Sigmoid colon (tissue), 7 donors: ENCODE results near the gene PLXNA4. TPM values are rescaled to one million over a fixed set of nuclear protein-coding genes. Genes with fewer than 3 reads are reported as not detected.

Experiments used
- DNase-seq: peaks from one replicate; pipeline ENCODE4 v3.0.0-alpha.2; 2019
- H3K27ac ChIP-seq, 4 donors: fragments of 200-600 bp; sonication (generic); one replicate each; pipeline ENCODE4 v1.5.1; 2016 to 2019; ENCODE audit warnings: mild to moderate bottlenecking in 1 of 4
- H3K27me3 ChIP-seq, 3 donors: fragments of 200-600 bp; sonication (generic); one replicate each; pipeline ENCODE4 v1.5.1; 2019; ENCODE audit warnings: mild to moderate bottlenecking in 1 of 3
- H3K36me3 ChIP-seq, 4 donors: fragments of 200-600 bp; sonication (generic); one replicate each; pipeline ENCODE4 v1.5.1; 2016 to 2019
- H3K4me1 ChIP-seq, 4 donors: fragments of 200-600 bp; sonication (generic); one replicate each; pipeline ENCODE4 v1.5.1; 2017 to 2019
- H3K4me3 ChIP-seq, 4 donors: fragments of 200-600 bp; sonication (generic); one replicate each; pipeline ENCODE4 v1.5.1; 2017 to 2019; ENCODE audit warnings: mild to moderate bottlenecking in 2 of 4, moderate library complexity in 1 of 4
- H3K9me3 ChIP-seq, 4 donors: fragments of 200-600 bp in 3 of 4; sonication (generic) in 3 of 4; one replicate each; pipeline versions ENCODE4 v1.5.1 to v1.6.1; 2013 to 2019
- EP300 ChIP-seq, 4 donors: sonication (generic); formaldehyde crosslinking; IDR thresholded peaks; one replicate each; pipeline ENCODE4 v1.6.1; 2017; ENCODE audit warnings: antibody characterized with exemption in 4 of 4
- POLR2A ChIP-seq, 2 donors: fragments of 450-650 bp; IDR thresholded peaks; one replicate each; pipeline ENCODE4 v1.6.1; 2016; ENCODE audit warnings: antibody characterized with exemption in 2 of 2, mild to moderate bottlenecking in 2 of 2, moderate library complexity in 2 of 2
- POLR2AphosphoS5 ChIP-seq, 4 donors: sonication (generic); formaldehyde crosslinking; IDR thresholded peaks; one replicate each; pipeline ENCODE4 v1.6.1; 2017; ENCODE audit warnings: antibody characterized with exemption in 4 of 4
- WGBS, 2 donors: extraction: QIAGEN DNeasy Blood & Tissue Kit; methylation state at CpG; one replicate each; pipeline ENCODE4 v1.1.7; 2013; 5-methylcytosine and 5-hydroxymethylcytosine counted together
- intact Hi-C: fragments of 100-400 bp; cut with DNase I; formaldehyde crosslinking; loops from one replicate; pipeline ENCODE4 v1.15.1; 2023
- polyA plus RNA-seq, 3 donors: library from polyadenylated mRNA; stranded (reverse); fragments of 200-250 nt; gene quantifications; one replicate each; pipeline ENCODE4 v1.2.3, GENCODE V29; 2013
- total RNA-seq, 4 donors: library from RNA; depleted of rRNA; stranded (reverse); fragments of >200 nt; gene quantifications; one replicate each; pipeline ENCODE4 v1.1.0, GENCODE V29; 2016
- TF ChIP-seq, protein P1 (sequence below), 4 experiments: fragments of 450-650 bp in 3 of 4; fragments of 200-600 bp in 1 of 4; IDR thresholded peaks; one replicate each; pipeline ENCODE4 v1.5.1; 2016 to 2019; ENCODE audit warnings: antibody characterized with exemption in 4 of 4, mild to moderate bottlenecking in 3 of 4, moderate library complexity in 2 of 4
- donor health status: healthy with polysubstance abuse.
- donor health status: Bipolar disorder and iron deficiency.
- donor health status: healthy.

Gene PLXNA4
- total and polyA plus RNA-seq, 7 donors, result under 0.01 to 10.5 (median 3.7) TPM; not detected in 1

DNA sequence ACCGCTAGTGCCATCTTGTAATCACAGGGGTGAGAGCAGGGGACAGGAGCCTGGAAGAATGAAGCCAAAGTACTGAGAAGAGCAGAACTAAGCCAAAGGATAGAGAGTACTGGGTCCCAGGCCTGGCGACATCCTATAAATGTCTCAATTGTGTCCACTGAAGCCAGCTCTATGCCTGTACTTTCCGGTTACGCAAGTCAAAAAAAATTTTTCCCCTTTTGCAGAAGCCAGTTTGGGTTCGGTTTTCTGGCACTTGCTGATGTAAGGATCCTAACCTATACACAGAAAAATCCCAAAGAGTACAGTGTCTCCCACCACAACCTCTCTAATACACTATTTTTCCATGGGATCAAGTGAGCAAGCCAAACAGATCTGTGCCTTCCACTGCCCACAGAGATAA lies 61.1 kb downstream of the PLXNA4 start:
- Histone ChIP-seq H3K27me3 (no peaks in the 10 kb centered on the region), H3K4me1 (peaks cover 0 to 24% (median 19%) of the 10 kb centered on the region in 4 donors), H3K4me3 (no peak overlapping the region), H3K36me3 (no peaks in the 10 kb centered on the region), H3K9me3 (no peaks in the 10 kb centered on the region), H3K27ac (no peak overlapping the region)
- intact Hi-C loops, result no loop called here
- TF ChIP-seq POLR2AphosphoS5 (IDR thresholded peaks at IDR 0.05) (no peak), POLR2A (IDR thresholded peaks at IDR 0.05) (no peak), EP300 (IDR thresholded peaks at IDR 0.05) (no peak)
- TF ChIP-seq, protein P1, sequence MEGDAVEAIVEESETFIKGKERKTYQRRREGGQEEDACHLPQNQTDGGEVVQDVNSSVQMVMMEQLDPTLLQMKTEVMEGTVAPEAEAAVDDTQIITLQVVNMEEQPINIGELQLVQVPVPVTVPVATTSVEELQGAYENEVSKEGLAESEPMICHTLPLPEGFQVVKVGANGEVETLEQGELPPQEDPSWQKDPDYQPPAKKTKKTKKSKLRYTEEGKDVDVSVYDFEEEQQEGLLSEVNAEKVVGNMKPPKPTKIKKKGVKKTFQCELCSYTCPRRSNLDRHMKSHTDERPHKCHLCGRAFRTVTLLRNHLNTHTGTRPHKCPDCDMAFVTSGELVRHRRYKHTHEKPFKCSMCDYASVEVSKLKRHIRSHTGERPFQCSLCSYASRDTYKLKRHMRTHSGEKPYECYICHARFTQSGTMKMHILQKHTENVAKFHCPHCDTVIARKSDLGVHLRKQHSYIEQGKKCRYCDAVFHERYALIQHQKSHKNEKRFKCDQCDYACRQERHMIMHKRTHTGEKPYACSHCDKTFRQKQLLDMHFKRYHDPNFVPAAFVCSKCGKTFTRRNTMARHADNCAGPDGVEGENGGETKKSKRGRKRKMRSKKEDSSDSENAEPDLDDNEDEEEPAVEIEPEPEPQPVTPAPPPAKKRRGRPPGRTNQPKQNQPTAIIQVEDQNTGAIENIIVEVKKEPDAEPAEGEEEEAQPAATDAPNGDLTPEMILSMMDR (IDR thresholded peaks at IDR 0.05), result no peak
- DNase-seq, result no peak
- WGBS, 2 donors, result 89 to 93% methylated on average over 5 of the region's 5 CpGs

DNA sequence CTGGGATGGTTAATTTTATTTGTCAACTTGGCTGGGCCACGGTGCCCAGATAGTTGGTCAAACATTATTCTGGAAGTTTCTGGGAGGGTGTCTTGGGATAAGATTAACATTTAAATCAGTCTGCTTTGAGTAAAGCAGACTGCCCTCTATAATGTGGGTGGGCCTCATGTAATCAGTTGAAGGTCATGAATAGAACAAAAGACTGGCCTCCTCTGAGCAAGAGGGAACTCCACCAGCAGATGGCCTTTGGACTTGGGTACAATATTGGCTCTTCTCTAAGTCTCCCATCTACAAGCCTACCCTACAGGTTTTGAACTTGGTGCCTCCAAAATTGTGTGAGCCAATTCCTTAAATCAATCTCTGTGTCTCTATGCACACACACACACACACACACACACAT lies 61.8 kb downstream of the PLXNA4 start:
- Histone ChIP-seq H3K36me3 (no peaks in the 10 kb centered on the region), H3K4me1 (peaks cover 0 to 19% (median 14%) of the 10 kb centered on the region in 4 donors), H3K27ac (no peak overlapping the region), H3K27me3 (no peaks in the 10 kb centered on the region), H3K9me3 (no peaks in the 10 kb centered on the region), H3K4me3 (no peak overlapping the region)
- intact Hi-C loops, result no loop called here
- WGBS, 2 donors, result 81% methylated on average over 1 of the region's 1 CpG
- TF ChIP-seq, protein P1 (IDR thresholded peaks at IDR 0.05), result no peak
- TF ChIP-seq POLR2AphosphoS5 (IDR thresholded peaks at IDR 0.05) (no peak), EP300 (IDR thresholded peaks at IDR 0.05) (no peak), POLR2A (IDR thresholded peaks at IDR 0.05) (no peak)
- DNase-seq, result no peak

DNA sequence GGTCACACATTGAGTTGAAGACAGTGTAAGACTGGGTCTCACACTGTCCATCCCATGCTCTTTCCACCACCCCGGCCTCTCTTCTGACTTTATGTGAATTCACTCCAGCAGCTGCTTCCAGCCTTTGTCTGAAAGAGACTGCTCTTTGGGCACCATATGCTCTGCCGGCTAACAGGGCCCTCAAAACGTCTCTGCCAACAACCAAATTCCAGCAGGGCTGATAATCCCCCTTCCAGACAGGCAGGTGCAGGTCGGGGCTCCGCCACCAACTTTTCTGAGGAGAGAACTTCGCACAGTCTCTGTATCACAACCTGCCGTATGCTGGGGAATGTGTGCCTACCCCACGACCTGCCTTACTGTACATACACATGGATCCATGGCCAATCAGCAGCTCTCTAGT lies 64.3 kb downstream of the PLXNA4 start:
- intact Hi-C loops, result no loop called here
- TF ChIP-seq POLR2A (IDR thresholded peaks at IDR 0.05) (no peak), EP300 (IDR thresholded peaks at IDR 0.05) (no peak), POLR2AphosphoS5 (IDR thresholded peaks at IDR 0.05) (no peak)
- TF ChIP-seq, protein P1 (IDR thresholded peaks at IDR 0.05), result no peak

DNA sequence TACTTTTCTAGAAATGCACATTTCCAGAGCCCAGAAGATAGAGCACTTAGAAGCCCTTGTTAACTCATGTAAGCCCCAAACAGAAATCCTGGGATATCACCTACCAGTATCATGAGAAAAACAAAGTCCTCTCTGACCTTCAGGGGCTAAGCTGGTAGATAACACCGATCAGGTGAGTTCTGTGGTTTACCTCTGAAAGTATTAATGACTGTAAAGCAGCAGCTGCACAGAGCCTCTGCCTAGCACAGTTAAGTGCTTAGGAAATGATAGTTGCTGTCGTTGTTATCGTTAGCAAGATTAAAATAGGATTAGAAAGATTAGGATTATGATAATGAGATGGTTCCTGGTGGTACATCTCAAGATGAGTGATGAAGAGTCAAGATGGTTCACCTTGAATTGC lies 64.9 kb downstream of the PLXNA4 start:
- no peak for TF ChIP-seq POLR2AphosphoS5 (IDR thresholded peaks at IDR 0.05)
- DNase-seq, result no peak
- H3K36me3 ChIP-seq, result no peaks in the 10 kb centered on the region
- no peak overlapping the region for H3K4me3 ChIP-seq
- 84 to 86% methylated on average over 3 of the region's 3 CpGs for WGBS, 2 donors
- no peaks in the 10 kb centered on the region for H3K9me3 ChIP-seq
- peaks cover 0 to 11% (median 5%) of the 10 kb centered on the region in 4 donors for H3K4me1 ChIP-seq
- intact Hi-C loops, result no loop called here
- no peaks in the 10 kb centered on the region for H3K27me3 ChIP-seq
- H3K27ac ChIP-seq, result no peak overlapping the region

More for the DNA sequence above, 64.3 kb downstream of the PLXNA4 start:
- H3K27me3 ChIP-seq, result no peaks in the 10 kb centered on the region
- peaks cover 0 to 16% (median 9%) of the 10 kb centered on the region in 4 donors for H3K4me1 ChIP-seq
- H3K27ac ChIP-seq, result no peak overlapping the region
- DNase-seq, result no peak
- WGBS, 2 donors, result 85 to 88% methylated on average over 8 of the region's 8 CpGs
- no peak overlapping the region for H3K4me3 ChIP-seq
- H3K36me3 ChIP-seq, result no peaks in the 10 kb centered on the region
- H3K9me3 ChIP-seq, result no peaks in the 10 kb centered on the region

DNA sequence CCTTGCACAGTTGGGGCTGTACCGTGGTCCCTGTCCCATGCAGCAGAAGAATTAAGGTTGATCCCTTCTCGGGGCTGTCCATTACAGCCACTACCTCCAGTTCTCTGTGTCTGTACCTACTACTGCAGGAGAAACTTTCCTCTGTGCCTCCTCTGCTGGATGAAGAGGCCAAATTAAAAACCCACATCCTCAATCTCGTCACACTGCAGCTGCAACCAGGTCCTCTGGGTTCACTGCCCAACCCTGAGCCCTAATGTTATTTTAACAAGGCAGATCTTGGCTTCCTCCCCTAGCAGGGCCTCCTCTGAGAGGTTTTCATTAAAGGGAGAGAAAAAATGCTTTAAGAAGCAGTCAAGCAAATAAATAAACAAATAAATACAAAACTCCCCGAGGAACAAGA lies 66.6 kb downstream of the PLXNA4 start:
- no peak overlapping the region for H3K4me3 ChIP-seq
- DNase-seq, result no peak
- H3K36me3 ChIP-seq, result no peaks in the 10 kb centered on the region
- H3K27me3 ChIP-seq, result no peaks in the 10 kb centered on the region
- peaks cover 0 to 7% (median 2%) of the 10 kb centered on the region in 4 donors for H3K4me1 ChIP-seq
- H3K9me3 ChIP-seq, result no peaks in the 10 kb centered on the region
- peak overlapping the region in 1 of 4 donors; percentile 51 for H3K27ac ChIP-seq
- intact Hi-C loops, result no loop called here
- TF ChIP-seq, protein P1 (IDR thresholded peaks at IDR 0.05), result no peak
- no peak for TF ChIP-seq POLR2A (IDR thresholded peaks at IDR 0.05)
- TF ChIP-seq EP300 (IDR thresholded peaks at IDR 0.05), result no peak
- no peak for TF ChIP-seq POLR2AphosphoS5 (IDR thresholded peaks at IDR 0.05)
- WGBS, 2 donors, result 63 to 65% methylated on average over 4 of the region's 4 CpGs
